Transverse colon (tissue), 4 donors: ENCODE results near the gene CREBZF.

ENCODE experiments used
- CTCF ChIP-seq, 5 experiments: fragments of 200-600 bp in 3 of 5; fragments of 450-650 bp in 2 of 5; sonication (generic) in 3 of 5; IDR thresholded peaks; 1 replicate in 2 of 5; 2 replicates in 3 of 5; pipeline ENCODE4 v1.5.1; 2016 to 2017; ENCODE audit warnings: antibody characterized with exemption in 5 of 5, inconsistent platforms in 3 of 5, mild to moderate bottlenecking in 2 of 5, moderate library complexity in 1 of 5
- EP300 ChIP-seq: sonication (generic); formaldehyde crosslinking; IDR thresholded peaks from one replicate; pipeline ENCODE4 v1.6.1; 2017; ENCODE audit warnings: antibody characterized with exemption, low read depth
- POLR2AphosphoS5 ChIP-seq, 3 donors: sonication (generic); formaldehyde crosslinking; IDR thresholded peaks; one replicate each; pipeline ENCODE4 v1.6.1; 2016; ENCODE audit warnings: antibody characterized with exemption in 3 of 3

- TF ChIP-seq CTCF (IDR thresholded peaks at IDR 0.05), result no peak
- TF ChIP-seq EP300, result no peak
- no peak for TF ChIP-seq POLR2AphosphoS5 (IDR thresholded peaks at IDR 0.05)
Observed at GRCh38 chr11:85663080-85663752, 1.7 kb downstream of the CREBZF start.
